ENCODE measurements around the gene USP9X. TPM values are rescaled to one million over a fixed set of nuclear protein-coding genes. Genes with fewer than 3 reads are reported as not detected.

Gene USP9X
- total RNA-seq, 1 donor from 2014 or later = 75.3 TPM

DNA sequence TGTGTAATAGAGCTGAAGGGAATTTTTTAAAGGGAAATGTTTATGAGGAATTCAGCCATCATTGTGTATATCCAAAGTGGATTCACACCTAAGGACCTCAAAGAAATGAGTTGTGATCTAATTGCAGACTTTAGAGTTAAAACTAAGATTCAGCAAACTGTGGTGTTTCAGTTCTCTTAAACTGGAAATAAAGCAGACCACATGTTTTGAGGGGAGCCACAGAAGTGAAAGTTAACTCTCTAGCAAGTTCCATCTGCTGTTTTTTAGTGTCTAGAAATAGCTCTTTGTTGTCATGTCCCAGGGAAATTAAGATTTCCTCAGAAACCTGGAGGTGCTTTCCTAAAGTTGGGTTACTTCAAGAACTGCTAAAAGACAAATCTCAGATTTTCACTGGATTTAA is 151.4 kb downstream of the USP9X start:
- H3K4me3 Mint-ChIP-seq (ENCODE audit: low read depth) = no peak overlapping the region
- H3K27me3 Mint-ChIP-seq = no peaks in the 10 kb centered on the region
- TF ChIP-seq CTCF (IDR thresholded peaks at IDR 0.05; ENCODE audit: unreplicated experiment) = no peak
- peaks cover 2% of the 10 kb centered on the region for H3K4me1 Mint-ChIP-seq (ENCODE audit: low read depth)
- no peak for DNase-seq (ENCODE audit: low spot score, unreplicated experiment)
- peaks cover 4% of the 10 kb centered on the region for H3K9me3 Mint-ChIP-seq (ENCODE audit: low read depth)
- no peak overlapping the region for H3K27ac Mint-ChIP-seq
- H3K36me3 Mint-ChIP-seq (ENCODE audit: insufficient read depth) = peaks cover 11% of the 10 kb centered on the region

GRCh38 chrX:41240509-41240908 is 155.3 kb downstream of the USP9X start:
- no peak overlapping the region for H3K4me3 Mint-ChIP-seq (ENCODE audit: low read depth)
- H3K4me1 Mint-ChIP-seq (ENCODE audit: low read depth) = no peaks in the 10 kb centered on the region
- no peaks in the 10 kb centered on the region for H3K27me3 Mint-ChIP-seq
- no peak for TF ChIP-seq CTCF (IDR thresholded peaks at IDR 0.05; ENCODE audit: unreplicated experiment)
- no peak overlapping the region for H3K27ac Mint-ChIP-seq
- peaks cover 7% of the 10 kb centered on the region for H3K9me3 Mint-ChIP-seq (ENCODE audit: low read depth)
- DNase-seq (ENCODE audit: low spot score, unreplicated experiment) = no peak
- H3K36me3 Mint-ChIP-seq (ENCODE audit: insufficient read depth) = no peaks in the 10 kb centered on the region

- Mint-ChIP-seq H3K4me1 (ENCODE audit: low read depth) (no peaks in the 10 kb centered on the region), H3K36me3 (ENCODE audit: insufficient read depth) (no peaks in the 10 kb centered on the region), H3K9me3 (ENCODE audit: low read depth) (peaks cover 9% of the 10 kb centered on the region), H3K27me3 (no peaks in the 10 kb centered on the region), H3K4me3 (ENCODE audit: low read depth) (no peak overlapping the region), H3K27ac (no peak overlapping the region)
- no peak for DNase-seq (ENCODE audit: low spot score, unreplicated experiment)
- no peak for TF ChIP-seq CTCF (IDR thresholded peaks at IDR 0.05; ENCODE audit: unreplicated experiment)
Observed at GRCh38 chrX:41241962-41242361, 156.7 kb downstream of the USP9X start.

DNA sequence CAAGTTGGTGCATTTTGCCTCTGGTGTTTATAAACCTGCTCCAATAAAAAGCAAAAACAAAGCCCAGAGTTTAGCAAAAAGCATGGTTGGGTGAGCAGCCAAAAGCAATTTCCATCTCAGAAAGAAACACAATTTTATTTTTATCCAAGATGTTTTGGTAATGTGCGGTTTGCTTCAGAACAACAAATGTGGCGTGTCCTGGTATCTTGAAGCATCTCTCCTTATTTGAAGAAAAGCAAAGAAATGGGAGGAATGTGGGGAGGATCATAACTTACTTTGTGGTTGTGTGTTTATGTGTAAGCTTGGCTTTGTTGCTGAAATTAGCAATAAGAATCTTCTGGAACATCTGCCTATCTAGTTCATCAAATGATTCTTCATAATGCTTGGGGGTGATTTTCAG is 160.4 kb downstream of the USP9X start:
- no peaks in the 10 kb centered on the region for H3K4me1 Mint-ChIP-seq (ENCODE audit: low read depth)
- TF ChIP-seq CTCF (IDR thresholded peaks at IDR 0.05; ENCODE audit: unreplicated experiment) = no peak
- H3K36me3 Mint-ChIP-seq (ENCODE audit: insufficient read depth) = no peaks in the 10 kb centered on the region
- H3K27ac Mint-ChIP-seq = no peak overlapping the region
- no peak overlapping the region for H3K4me3 Mint-ChIP-seq (ENCODE audit: low read depth)
- no peak for DNase-seq (ENCODE audit: low spot score, unreplicated experiment)
- H3K9me3 Mint-ChIP-seq (ENCODE audit: low read depth) = peaks cover 11% of the 10 kb centered on the region
- no peaks in the 10 kb centered on the region for H3K27me3 Mint-ChIP-seq

DNA sequence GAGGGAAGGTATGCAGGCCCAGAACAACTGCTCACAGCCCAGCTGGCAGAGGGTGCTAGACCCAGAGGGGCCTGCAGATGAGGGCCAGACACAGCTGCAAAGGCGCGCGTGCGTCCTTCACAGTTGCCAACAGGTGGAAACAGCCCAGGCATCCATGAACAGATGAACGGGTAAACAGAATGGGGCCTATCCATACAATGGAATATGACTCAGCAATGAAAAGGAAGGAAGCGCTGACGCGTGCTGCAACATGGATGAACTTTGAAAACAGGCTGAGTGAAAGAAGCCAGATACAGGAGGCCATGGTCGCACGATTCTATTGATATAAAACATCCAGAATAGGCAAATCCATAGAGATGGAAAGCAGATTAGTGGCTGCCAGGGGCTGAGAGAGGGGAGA is 165.6 kb downstream of the USP9X start:
- TF ChIP-seq CTCF (IDR thresholded peaks at IDR 0.05; ENCODE audit: unreplicated experiment) = no peak
- Mint-ChIP-seq H3K4me1 (ENCODE audit: low read depth) (no peaks in the 10 kb centered on the region), H3K4me3 (ENCODE audit: low read depth) (no peak overlapping the region), H3K36me3 (ENCODE audit: insufficient read depth) (no peaks in the 10 kb centered on the region), H3K27me3 (peaks cover 8% of the 10 kb centered on the region), H3K9me3 (ENCODE audit: low read depth) (peaks cover 5% of the 10 kb centered on the region), H3K27ac (no peak overlapping the region)
- no peak for DNase-seq (ENCODE audit: low spot score, unreplicated experiment)
